Right atrium auricular region (tissue), 2 donors: ENCODE measurements around the gene PSMG1. TPM values are rescaled to one million over a fixed set of nuclear protein-coding genes. Genes with fewer than 3 reads are reported as not detected.

Experiments used
- DNase-seq: peaks from one replicate; pipeline ENCODE4 v3.0.0-alpha.2; 2019; ENCODE audit warnings: low spot score
- H3K27ac ChIP-seq, 2 donors: fragments of 200-600 bp; sonication (generic); 1 replicate in 1 of 2; 2 replicates in 1 of 2; pipeline ENCODE4 v1.5.1; 2016 to 2019
- H3K27me3 ChIP-seq, 2 donors: fragments of 200-600 bp; sonication (generic); one replicate each; pipeline versions ENCODE4 v1.5.1 to v1.6.0; 2017 to 2019
- H3K36me3 ChIP-seq: fragments of 200-600 bp; sonication (generic); one replicate; pipeline ENCODE4 v1.5.1; 2016
- H3K4me1 ChIP-seq, 2 donors: fragments of 200-600 bp; sonication (generic); one replicate each; pipeline versions ENCODE4 v1.5.1 to v1.6.0; 2017 to 2019
- H3K4me3 ChIP-seq, 2 donors: fragments of 200-600 bp; sonication (generic); 1 replicate in 1 of 2; 2 replicates in 1 of 2; pipeline ENCODE4 v1.5.1; 2017 to 2019; ENCODE audit warnings: mild to moderate bottlenecking in 1 of 2, moderate library complexity in 1 of 2
- H3K9me3 ChIP-seq, 2 donors: fragments of 200-600 bp; sonication (generic); one replicate each; pipeline ENCODE4 v1.5.1; 2019
- total RNA-seq, 2 donors: library from RNA; depleted of rRNA; stranded (reverse); fragments of >200 nt; gene quantifications; one replicate each; pipeline ENCODE4 v1.1.0, GENCODE V29; 2016
- TF ChIP-seq, protein P1 (sequence below), 2 donors: fragments of 200-600 bp; sonication (generic); IDR thresholded peaks; one replicate each; pipeline ENCODE4 v1.5.1; 2019; ENCODE audit warnings: antibody characterized with exemption in 2 of 2

The PSMG1 gene
- total RNA-seq, 2 donors from 2014 or later = 15.5 to 24.4 TPM

- H3K4me1 ChIP-seq = no peaks in the 10 kb centered on the region
- no peaks in the 10 kb centered on the region for H3K9me3 ChIP-seq
- TF ChIP-seq, protein P1, sequence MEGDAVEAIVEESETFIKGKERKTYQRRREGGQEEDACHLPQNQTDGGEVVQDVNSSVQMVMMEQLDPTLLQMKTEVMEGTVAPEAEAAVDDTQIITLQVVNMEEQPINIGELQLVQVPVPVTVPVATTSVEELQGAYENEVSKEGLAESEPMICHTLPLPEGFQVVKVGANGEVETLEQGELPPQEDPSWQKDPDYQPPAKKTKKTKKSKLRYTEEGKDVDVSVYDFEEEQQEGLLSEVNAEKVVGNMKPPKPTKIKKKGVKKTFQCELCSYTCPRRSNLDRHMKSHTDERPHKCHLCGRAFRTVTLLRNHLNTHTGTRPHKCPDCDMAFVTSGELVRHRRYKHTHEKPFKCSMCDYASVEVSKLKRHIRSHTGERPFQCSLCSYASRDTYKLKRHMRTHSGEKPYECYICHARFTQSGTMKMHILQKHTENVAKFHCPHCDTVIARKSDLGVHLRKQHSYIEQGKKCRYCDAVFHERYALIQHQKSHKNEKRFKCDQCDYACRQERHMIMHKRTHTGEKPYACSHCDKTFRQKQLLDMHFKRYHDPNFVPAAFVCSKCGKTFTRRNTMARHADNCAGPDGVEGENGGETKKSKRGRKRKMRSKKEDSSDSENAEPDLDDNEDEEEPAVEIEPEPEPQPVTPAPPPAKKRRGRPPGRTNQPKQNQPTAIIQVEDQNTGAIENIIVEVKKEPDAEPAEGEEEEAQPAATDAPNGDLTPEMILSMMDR (IDR thresholded peaks at IDR 0.05) = no peak
- H3K27me3 ChIP-seq = no peaks in the 10 kb centered on the region
- no peak for DNase-seq
- peaks cover 42% of the 10 kb centered on the region for H3K36me3 ChIP-seq
- H3K27ac ChIP-seq = no peak overlapping the region
- H3K4me3 ChIP-seq = no peak overlapping the region
Observed at GRCh38 chr21:39196310-39196709, 13.1 kb upstream of the PSMG1 start.

DNA sequence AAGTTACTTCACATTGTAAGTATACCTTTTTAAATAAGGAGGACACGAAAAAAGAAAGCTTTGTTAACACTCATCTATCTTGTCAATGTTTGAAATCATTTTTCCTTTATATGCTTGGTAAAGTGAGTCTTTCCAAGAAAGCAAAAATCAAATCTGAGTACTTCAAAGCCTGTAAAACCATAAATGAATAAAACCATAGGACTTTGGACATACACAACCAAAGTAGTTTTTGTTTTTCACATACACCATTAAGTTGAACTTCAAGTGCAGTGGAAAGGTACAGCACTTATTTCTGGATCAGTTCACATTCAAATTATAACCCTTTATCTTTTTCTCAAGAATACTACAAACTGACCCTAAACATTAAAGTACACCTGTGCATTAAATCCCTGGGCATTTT is 10.1 kb upstream of the PSMG1 start:
- DNase-seq = no peak
- Histone ChIP-seq H3K27me3 (no peaks in the 10 kb centered on the region), H3K9me3 (no peaks in the 10 kb centered on the region), H3K4me1 (no peaks in the 10 kb centered on the region), H3K36me3 (peaks cover 17% of the 10 kb centered on the region), H3K4me3 (no peak overlapping the region), H3K27ac (no peak overlapping the region)
- TF ChIP-seq, protein P1 (IDR thresholded peaks at IDR 0.05) = no peak

- TF ChIP-seq, protein P1 (IDR thresholded peaks at IDR 0.05) = no peak
- Histone ChIP-seq H3K27me3 (no peaks in the 10 kb centered on the region), H3K4me3 (no peak overlapping the region), H3K4me1 (no peaks in the 10 kb centered on the region), H3K36me3 (no peaks in the 10 kb centered on the region), H3K27ac (no peak overlapping the region), H3K9me3 (no peaks in the 10 kb centered on the region)
- DNase-seq = no peak
Observed at GRCh38 chr21:39189857-39190604, 6.8 kb upstream of the PSMG1 start.

DNA sequence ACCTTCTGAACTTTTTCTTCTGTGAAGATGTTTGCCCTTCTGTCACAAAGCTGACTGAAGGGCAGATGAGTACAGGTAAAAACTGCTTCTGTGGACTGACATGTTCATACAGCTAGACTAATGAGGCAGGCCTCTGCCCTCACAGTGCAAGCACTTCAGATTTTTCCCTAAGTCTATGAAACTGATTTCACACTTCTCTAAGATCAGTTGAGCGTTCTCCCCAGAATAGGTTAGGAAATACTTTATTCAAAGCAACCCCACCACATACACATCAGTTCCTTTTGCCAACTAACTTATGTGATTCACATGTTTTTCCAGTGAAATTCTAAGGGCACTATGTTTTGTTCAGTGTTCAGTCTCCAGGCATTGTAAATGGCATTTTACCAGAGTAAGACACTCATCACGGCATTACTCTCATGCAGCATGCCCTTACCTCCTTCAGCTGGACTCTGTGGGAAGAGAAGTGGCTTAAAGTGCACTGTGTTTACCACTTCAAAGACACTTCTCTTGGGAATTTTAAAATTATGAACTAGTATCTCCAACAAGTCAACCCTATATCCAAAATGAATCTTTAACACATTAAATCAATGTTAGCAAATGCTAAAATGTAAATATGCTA is 5.4 kb upstream of the PSMG1 start:
- Histone ChIP-seq H3K4me1 (peaks cover 0 to 9% of the 10 kb centered on the region in 2 donors), H3K9me3 (no peaks in the 10 kb centered on the region), H3K27me3 (no peaks in the 10 kb centered on the region), H3K4me3 (no peak overlapping the region), H3K27ac (no peak overlapping the region), H3K36me3 (no peaks in the 10 kb centered on the region)
- no peak for DNase-seq
- TF ChIP-seq, protein P1 (IDR thresholded peaks at IDR 0.05) = no peak

- no peak overlapping the region for H3K4me3 ChIP-seq
Observed at GRCh38 chr21:39187141-39187540, 3.9 kb upstream of the PSMG1 start.

More at GRCh38 chr21:39187141-39187540, 3.9 kb upstream of the PSMG1 start:
- no peak overlapping the region for H3K27ac ChIP-seq
- H3K36me3 ChIP-seq = no peaks in the 10 kb centered on the region
- H3K9me3 ChIP-seq = no peaks in the 10 kb centered on the region
- no peaks in the 10 kb centered on the region for H3K27me3 ChIP-seq
- no peak for DNase-seq
- peaks cover 0 to 16% of the 10 kb centered on the region in 2 donors for H3K4me1 ChIP-seq
- TF ChIP-seq, protein P1 (IDR thresholded peaks at IDR 0.05) = no peak
